ENCODE measurements around the gene CDH13. TPM values are rescaled to one million over a fixed set of nuclear protein-coding genes. Genes with fewer than 3 reads are reported as not detected.

The CDH13 gene
- total RNA-seq, 4 donors from 2014 or later: 2.0 to 6.6 (median 4.1) TPM; not detected in 1

DNA sequence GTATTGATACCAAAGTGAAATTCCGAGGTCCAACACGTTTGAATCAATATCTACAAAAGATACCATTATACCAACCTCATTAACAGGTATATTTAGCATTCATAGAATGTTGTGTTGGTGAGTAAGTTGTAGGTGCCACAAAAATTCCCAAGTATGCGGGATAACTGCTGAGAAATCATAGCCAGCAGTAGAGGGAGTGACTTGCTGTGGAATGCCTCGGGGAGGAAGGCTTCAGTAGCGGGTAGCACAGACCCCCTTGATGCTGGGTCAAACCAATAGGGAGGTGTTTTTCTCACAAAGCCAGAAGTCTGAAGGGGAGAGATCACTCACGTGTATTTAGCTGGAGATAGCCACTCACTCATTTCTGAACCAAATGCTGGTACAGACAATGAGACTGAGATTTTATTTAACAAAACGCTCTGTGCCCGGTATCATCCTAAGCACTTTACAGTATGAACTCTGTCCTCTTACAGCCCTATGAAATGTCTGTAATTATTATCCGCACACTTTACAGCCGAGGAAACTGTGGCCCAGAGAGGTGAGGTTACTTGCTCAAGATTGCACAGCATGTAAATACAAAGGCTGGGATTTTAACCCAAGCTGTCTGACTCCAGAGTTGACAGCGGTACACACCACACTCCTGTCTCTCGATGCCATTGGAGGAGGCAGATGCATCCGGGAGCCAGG, 1204.1 kb downstream of the CDH13 start:
- no peak for DNase-seq
- Histone ChIP-seq H3K27ac (no peak overlapping the region), H3K9me3 (no peaks in the 10 kb centered on the region), H3K27me3 (no peaks in the 10 kb centered on the region), H3K4me1 (no peaks in the 10 kb centered on the region), H3K36me3 (no peaks in the 10 kb centered on the region), H3K4me3 (no peak overlapping the region)
- TF ChIP-seq POLR2A (IDR thresholded peaks at IDR 0.05): no peak
- TF ChIP-seq, protein P1, sequence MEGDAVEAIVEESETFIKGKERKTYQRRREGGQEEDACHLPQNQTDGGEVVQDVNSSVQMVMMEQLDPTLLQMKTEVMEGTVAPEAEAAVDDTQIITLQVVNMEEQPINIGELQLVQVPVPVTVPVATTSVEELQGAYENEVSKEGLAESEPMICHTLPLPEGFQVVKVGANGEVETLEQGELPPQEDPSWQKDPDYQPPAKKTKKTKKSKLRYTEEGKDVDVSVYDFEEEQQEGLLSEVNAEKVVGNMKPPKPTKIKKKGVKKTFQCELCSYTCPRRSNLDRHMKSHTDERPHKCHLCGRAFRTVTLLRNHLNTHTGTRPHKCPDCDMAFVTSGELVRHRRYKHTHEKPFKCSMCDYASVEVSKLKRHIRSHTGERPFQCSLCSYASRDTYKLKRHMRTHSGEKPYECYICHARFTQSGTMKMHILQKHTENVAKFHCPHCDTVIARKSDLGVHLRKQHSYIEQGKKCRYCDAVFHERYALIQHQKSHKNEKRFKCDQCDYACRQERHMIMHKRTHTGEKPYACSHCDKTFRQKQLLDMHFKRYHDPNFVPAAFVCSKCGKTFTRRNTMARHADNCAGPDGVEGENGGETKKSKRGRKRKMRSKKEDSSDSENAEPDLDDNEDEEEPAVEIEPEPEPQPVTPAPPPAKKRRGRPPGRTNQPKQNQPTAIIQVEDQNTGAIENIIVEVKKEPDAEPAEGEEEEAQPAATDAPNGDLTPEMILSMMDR (IDR thresholded peaks at IDR 0.05): no peak

DNA sequence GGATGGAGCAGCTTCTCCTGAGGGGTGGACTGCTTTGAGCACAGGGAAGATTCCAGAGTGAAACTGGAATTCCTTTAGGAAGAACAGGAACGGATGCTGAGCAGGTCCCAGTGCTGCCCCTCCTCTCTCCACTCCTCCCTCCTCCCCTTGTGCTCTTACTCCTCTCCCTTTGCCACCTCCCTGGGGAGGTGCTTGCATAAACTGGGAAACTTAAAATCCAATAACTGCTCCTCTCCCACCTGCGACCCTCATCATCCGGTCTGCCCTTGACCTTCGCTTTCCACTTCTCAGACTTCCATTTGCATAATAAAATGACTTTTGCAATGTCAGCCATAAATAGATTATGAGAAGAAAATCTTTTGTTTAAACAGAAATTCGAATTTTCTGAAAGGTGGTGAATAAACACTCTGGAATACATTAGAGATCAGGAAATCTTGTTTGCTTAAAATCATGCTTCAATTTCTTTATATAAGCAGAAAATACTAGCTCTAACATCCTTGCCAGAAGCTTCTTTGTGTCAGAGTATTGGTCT, 1204.8 kb downstream of the CDH13 start:
- Histone ChIP-seq H3K4me3 (no peak overlapping the region), H3K36me3 (no peaks in the 10 kb centered on the region), H3K27me3 (no peaks in the 10 kb centered on the region), H3K9me3 (no peaks in the 10 kb centered on the region), H3K27ac (no peak overlapping the region), H3K4me1 (no peaks in the 10 kb centered on the region)
- TF ChIP-seq POLR2A (IDR thresholded peaks at IDR 0.05): no peak
- TF ChIP-seq, protein P1 (IDR thresholded peaks at IDR 0.05): no peak
- DNase-seq: peak in 1 of 3 donors; percentile 22

DNA sequence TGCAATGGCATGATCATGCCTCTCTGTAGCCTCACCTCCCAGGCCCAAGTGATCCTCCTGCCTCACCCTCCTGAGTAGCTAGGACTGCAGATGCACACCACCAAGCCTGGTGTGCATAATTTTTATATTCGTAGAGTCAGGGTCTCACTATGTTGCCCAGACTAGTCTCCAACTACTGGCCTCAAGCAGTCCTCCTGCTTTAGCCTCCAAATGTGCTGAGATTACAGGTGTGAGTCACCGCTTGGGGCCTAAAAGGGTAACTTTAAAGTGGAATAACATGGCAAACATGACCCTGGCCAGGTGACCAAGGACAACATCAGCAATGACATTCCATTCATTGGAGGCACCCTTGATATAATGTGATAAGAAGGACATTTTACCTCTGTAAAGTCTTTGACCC, 1207.2 kb downstream of the CDH13 start:
- DNase-seq: no peak
- Histone ChIP-seq H3K27ac (no peak overlapping the region), H3K9me3 (no peaks in the 10 kb centered on the region), H3K36me3 (no peaks in the 10 kb centered on the region), H3K4me1 (no peaks in the 10 kb centered on the region), H3K27me3 (no peaks in the 10 kb centered on the region), H3K4me3 (no peak overlapping the region)
- no peak for TF ChIP-seq POLR2A (IDR thresholded peaks at IDR 0.05)
- TF ChIP-seq, protein P1 (IDR thresholded peaks at IDR 0.05): no peak

DNA sequence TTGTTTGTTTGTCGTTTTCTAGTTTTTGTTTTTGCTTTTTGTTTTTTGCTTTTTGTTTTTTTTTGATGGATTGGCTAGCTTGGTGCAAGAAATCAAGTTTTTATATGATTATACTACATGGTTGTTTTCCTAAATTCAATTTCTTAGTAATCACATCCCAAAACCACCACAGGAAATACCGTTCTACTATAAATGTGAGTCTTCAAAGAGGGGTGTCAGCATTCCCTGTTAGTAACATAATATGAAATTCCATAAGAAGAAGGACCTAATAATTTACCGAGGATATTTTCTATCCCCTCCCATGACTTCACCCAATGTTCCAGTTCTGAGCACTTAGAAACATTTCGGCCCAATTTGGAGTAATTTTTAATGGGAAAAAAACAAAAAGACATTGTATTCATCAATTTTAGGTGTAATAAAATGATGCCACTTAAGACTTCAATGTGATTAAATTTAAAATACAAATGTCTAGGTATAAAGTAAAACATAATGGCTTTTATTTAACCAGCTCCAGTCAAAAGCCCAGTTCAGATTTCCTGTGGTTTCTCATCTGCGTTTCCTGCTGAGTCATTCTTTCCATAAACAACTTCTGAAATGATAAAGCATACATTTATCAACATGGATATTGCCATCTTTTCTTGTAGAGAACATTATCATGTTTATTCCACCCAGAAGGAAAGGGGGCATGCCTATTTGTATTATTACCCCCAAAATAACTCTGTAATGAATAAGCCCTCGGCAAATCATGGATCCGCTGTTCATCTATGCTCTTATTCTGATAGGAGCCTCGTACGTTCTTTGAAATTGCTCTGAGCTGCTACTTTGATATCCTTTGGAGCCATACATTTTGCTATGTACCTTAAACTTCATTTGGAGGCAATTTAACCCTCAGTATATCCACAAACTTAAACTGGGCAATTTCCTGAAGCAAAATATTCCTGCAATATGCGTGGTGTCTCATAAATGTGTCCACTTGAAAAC, 1209.1 kb downstream of the CDH13 start:
- H3K9me3 ChIP-seq: no peaks in the 10 kb centered on the region
- no peak overlapping the region for H3K27ac ChIP-seq
- H3K36me3 ChIP-seq: no peaks in the 10 kb centered on the region
- no peaks in the 10 kb centered on the region for H3K4me1 ChIP-seq
- no peak overlapping the region for H3K4me3 ChIP-seq
- no peak for DNase-seq
- TF ChIP-seq, protein P1 (IDR thresholded peaks at IDR 0.05): no peak
- TF ChIP-seq POLR2A (IDR thresholded peaks at IDR 0.05): no peak
- no peaks in the 10 kb centered on the region for H3K27me3 ChIP-seq

DNA sequence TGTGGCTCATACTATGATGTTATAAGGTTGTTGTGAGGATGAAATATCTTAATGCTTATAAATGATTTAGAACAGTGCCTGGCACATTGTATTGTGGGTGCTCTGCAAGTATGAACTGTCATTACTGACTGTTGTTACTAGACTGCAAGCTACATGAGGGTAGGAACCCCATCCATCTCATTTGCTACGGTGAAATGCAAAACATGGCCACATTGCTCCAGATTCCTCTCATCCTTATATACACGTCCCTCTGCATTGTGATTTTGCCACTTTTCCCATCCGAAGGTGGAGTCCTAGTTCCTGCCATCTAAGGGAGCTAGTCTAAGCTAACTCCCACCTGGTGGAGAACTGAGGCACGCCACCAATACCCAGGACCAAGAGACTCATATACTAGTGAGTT, 1210.8 kb downstream of the CDH13 start:
- no peak overlapping the region for H3K27ac ChIP-seq
- H3K36me3 ChIP-seq: no peaks in the 10 kb centered on the region
- no peak for DNase-seq
- no peaks in the 10 kb centered on the region for H3K27me3 ChIP-seq
- TF ChIP-seq POLR2A (IDR thresholded peaks at IDR 0.05): no peak
- TF ChIP-seq, protein P1 (IDR thresholded peaks at IDR 0.05): no peak
- H3K4me3 ChIP-seq: no peak overlapping the region
- no peaks in the 10 kb centered on the region for H3K4me1 ChIP-seq
- no peaks in the 10 kb centered on the region for H3K9me3 ChIP-seq

Data from Peyer's patch (tissue), 4 donors.